Stromal cell of bone marrow (primary cell): Measurements from ENCODE around the gene SOX12.

Experiments used
- DNase-seq: peaks from one replicate; pipeline ENCODE4 v3.0.0-alpha.2; 2012; ENCODE audit warnings: low read depth

The SOX12 gene

GRCh38 chr20:301886-302848 is 23.2 kb upstream of the SOX12 start:
- no peak for DNase-seq

DNA sequence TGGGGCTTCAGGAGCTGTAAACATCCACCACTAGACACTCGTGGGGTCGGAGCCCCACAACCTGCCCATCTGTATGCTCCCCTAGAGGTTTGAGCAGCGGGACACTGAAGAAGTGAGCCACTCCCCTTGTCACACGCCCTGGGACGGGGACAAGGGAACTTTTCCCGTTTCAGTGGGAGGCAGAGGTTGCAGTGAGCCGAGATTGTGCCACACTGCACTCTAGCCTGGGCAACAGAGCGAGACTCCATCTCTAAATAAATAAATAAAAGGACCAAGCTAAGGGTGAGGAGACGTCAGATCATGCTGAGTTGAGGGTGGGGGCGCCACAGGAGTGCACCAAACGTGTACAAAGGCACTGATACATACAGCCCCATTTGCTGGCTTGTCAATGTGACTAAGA is 19.6 kb upstream of the SOX12 start:
- no peak for DNase-seq

GRCh38 chr20:308427-309038 is 16.8 kb upstream of the SOX12 start:
- DNase-seq = no peak

DNA sequence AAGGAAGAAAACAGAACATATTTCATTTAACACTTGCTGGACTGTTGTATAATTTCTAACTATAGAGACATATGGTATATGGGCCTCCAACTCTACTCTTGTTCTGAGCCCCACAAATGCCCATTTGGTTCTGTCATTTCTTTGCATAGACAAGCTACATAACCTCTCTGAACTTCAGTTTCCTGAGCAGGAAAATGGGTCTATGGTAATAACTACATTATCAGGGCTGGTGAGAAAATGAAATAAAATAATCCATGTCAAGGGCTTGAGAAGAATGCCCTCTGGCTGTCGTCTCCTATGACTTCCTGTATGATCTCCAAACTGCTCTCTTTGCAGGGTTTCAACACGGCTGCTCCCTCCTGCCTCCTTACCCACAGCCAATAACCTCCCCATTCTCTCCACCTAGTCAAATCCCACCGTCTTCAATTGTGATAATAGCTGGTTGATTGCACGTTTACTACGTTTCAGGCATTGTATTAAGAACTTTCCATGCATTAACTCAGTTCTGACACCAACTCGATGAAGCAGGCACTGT is 16.0 kb upstream of the SOX12 start:
- no peak for DNase-seq

DNA sequence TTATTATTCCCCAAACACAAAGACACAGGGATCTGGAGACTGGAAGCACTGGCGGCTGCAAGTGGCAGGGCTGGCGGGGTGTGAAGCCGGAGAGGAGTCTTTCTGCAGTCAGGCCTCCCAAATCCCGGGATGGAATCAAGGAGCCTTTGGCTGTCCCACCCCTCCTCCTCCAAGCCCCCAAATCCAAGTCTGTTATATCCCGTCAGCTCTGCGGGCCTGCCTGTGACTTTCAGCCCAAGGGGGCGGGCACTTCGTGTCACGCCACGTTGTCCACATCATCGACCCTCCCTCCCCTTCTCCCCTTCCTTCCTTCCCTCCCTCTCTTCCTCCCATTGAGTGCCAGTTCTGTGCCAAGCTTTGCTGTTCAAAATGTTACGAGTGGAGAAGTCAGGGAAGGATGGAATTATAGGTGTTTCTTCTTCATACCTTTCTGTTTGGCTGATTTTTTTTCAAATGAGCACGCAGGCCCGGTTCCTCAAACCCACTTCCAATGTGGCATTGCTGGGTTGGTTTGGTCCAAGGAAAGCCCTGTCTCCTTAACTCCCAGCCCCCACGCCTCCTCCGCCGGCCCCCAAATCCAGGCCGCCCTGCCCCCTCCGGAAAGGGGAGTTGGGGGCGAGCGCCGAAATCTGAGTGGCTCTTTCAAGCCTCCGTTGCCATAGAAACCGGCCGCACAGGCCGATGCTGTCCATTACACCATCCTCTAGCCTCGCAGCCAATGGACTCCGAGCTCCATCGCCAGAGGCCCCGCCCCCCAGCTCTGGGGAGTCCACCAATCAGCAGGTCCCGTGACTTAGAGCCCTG is 15.3 kb upstream of the SOX12 start:
- peak; percentile 100 for DNase-seq

- DNase-seq = no peak
These were observed 14.7 kb upstream of the SOX12 start for GRCh38 chr20:310645-311044.

GRCh38 chr20:311609-312008 is 13.7 kb upstream of the SOX12 start:
- DNase-seq = no peak

DNA sequence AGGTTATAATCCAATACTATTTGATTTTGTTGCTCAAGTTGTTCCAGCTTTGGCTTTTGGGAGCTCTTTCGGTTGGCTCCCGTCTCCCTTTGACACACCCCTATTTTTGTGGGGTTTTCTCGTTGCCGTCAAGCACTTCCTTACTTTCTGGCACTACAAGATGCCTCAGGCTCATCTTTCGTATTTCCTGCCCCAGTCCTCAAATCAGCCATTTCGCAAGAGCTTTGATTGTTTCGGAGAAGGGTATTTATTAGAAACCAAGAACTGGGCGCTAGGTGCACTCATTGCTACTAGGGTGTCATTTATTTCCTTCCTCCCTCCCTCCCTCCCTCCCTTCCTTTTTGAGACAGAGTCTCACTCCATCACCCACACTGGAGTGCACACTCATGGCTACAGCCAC is 13.3 kb upstream of the SOX12 start:
- no peak for DNase-seq

DNA sequence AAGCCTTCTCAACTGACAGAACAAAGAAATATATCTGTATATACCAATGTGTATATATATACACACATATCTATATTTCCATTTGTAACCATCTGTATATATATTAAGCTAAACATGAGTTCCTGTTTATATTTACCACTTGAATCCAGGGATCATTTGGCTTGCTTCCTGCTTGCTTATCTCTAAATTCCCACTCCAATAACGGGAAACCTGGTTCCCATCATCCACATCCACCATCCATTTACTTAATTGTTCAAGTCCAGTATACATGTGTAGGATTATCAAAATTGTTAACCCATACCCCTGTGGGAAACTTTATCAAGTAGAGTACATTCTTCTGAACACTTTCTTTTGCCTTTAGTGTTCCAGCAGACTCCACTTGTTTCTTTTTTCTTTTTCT is 12.5 kb upstream of the SOX12 start:
- DNase-seq = no peak

DNA sequence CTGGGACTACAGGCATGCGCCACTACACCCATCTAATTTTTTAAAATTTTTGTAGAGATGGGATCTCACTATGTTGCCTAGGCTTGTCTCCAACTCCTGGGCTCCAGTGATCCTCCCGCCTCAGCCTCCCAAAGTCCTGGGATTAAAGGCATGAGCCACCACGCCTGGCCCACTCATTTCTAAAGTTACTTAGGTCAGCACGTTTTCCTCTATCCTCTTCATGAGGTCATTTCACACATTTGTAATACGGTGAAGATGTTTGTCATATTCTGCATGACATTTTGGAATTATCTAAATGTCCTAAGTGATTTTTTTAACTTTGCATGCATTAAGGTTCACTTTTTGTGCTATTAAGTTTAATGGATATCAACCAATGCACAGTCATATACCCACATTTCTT is 11.9 kb upstream of the SOX12 start:
- DNase-seq = no peak

DNA sequence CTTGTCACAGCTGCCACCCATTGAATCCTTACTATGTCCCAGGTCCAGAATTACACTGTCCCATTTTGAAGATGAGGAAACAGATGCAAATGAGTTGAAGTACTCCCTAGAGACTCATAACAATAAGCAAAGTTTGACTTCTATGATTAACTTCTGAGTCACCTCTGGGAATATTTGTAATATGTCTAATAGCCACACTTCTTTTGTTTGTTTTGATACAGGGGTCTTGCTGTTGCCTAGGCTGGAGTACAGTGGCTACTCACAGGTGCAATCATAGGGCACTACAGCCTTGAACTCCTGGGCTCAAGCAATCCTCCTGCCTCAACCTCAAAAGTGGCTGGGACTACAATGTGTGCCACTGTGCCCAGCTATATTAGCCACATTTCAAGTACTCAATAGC is 11.4 kb upstream of the SOX12 start:
- DNase-seq = no peak

DNA sequence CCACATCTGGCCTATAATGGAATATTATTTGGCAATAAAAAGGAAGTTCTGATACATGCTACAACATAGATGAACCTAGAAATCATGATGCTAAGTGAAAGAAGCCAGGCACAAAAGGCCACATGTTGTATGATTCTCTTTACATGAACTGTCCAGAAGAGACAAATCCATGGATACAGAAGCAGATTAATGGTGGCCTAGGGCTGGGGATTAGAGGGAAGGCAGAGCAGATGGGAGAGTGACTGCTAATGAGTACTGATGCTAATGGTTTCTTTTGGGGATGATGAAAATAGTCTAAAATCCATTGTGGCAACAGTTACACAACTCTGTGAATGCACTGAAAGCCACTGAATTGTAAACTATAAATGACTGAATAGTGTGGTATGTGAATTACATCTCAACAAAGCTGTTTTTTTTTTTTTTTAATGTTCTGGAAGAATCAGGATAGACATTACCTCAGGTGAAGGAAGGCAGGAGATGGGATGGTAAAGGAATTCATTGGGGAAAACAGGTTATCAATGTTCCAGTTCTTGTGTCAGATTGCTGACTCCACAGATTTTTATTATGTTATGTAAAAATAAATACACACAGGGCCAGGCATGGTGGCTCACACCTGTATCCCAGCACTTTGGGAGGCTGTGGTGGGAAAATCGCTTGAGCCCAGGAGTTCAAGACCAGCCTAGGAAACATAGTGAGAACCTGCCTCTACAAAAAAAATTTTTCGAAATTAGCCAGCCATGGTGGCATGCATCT is 8.9 kb upstream of the SOX12 start:
- DNase-seq = no peak

- peak; percentile 59 for DNase-seq
These were observed 941 bp upstream of the SOX12 start for GRCh38 chr20:324177-325044.

DNA sequence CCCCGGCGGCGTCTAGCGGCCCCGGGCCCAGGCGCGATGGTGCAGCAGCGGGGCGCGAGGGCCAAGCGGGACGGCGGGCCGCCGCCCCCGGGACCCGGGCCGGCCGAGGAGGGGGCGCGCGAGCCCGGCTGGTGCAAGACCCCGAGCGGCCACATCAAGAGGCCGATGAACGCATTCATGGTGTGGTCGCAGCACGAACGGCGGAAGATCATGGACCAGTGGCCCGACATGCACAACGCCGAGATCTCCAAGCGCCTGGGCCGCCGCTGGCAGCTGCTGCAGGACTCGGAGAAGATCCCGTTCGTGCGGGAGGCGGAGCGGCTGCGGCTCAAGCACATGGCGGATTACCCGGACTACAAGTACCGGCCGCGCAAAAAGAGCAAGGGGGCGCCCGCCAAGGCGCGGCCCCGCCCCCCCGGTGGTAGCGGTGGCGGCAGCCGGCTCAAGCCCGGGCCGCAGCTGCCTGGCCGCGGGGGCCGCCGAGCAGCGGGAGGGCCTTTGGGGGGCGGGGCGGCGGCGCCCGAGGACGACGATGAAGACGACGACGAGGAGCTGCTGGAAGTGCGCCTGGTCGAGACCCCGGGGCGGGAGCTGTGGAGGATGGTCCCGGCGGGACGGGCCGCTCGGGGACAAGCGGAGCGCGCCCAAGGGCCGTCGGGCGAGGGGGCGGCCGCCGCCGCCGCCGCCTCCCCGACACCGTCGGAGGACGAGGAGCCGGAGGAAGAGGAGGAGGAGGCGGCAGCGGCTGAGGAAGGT is 715 bp downstream of the SOX12 start:
- DNase-seq = no peak

DNA sequence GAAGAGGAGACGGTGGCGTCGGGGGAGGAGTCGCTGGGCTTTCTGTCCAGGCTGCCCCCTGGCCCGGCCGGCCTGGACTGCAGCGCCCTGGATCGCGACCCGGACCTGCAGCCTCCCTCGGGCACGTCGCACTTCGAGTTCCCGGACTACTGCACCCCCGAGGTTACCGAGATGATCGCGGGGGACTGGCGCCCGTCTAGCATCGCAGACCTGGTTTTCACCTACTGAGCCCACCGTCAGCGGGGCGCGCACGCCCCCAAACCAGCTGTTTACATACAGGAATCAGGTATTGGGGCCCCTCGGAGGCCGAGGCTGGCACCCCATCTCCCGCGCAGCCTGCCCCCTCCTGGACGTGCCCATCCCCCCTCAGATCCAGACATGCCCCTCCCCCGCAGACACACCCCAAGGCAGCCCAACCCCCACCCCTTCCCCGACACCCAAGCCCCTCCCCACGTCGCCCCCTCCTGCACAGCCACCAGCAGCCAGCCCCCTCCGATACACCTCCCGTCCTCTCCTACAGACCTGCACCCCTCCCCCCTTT is 1.4 kb downstream of the SOX12 start:
- no peak for DNase-seq

GRCh38 chr20:327186-328026 is 2.1 kb downstream of the SOX12 start:
- DNase-seq = peak; percentile 76

DNA sequence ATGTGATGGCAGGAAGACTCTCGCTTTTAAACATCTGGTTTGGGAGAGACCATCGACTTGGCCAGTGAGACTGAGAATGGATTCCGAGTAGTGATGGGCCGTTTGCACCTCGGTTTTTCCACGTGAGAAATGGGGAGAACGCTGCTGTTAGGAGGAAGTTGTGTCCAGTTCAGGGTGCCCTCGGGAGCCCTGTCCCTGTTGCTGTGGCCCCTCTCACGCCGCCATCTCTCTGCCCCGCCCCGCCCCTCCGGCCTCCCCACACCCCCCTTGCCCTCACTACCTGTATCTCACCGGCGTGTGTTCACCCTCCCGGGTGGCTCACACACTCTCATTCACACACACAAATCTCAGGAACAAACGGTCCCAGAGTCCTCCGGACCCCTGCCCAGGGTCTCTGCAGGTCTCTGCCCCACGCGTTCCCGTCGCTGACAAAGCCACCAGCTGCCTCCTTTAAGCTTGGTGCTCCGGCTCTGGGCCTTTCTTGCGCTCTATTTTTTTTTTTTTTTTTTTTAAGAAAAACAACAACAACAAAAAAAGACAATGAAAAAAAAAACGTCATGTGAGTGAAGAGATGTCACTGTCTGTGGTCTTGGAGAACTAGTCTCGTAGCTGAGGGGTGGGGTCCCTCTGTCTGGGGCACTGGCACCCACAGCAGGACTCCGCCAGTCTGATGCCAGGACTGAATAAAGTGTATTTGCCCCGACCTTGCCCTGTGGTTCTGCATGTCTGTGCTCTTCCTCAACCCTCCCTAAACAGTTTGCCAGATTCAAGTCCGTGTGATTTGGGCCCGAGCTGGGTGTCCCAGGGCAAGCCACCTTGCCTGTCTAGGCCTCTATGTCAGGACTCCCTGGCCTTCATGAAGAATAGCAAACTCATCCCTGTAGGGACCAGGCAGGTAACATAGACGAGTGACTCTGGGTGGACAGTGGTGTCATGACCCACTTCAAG is 2.9 kb downstream of the SOX12 start:
- no peak for DNase-seq
